Activated naive CD4-positive, alpha-beta T cell treated with anti-CD3 and anti-CD28 coated beads for 36 hours (primary cell): Measurements from ENCODE around the gene DUSP11. TPM values are rescaled to one million over a fixed set of nuclear protein-coding genes. Genes with fewer than 3 reads are reported as not detected.

Source experiments
- CTCF ChIA-PET: fragments of 350-600 bp; sonication (Branson Sonifier 250); formaldehyde crosslinking; loops from one replicate; lab custom pipeline; 2021; ENCODE audit warnings: antibody characterized with exemption; lab: Charles Lee
- DNase-seq: peaks from one replicate; pipeline ENCODE4 v3.0.0-alpha.2; 2020
- H3K27ac Mint-ChIP-seq: one replicate; pipeline ENCODE4 v1.8.0; 2021; ENCODE audit warnings: mild to moderate bottlenecking, mixed read lengths
- H3K27me3 Mint-ChIP-seq: one replicate; pipeline ENCODE4 v1.8.0; 2021; ENCODE audit warnings: low read depth, mixed read lengths
- H3K36me3 Mint-ChIP-seq: one replicate; pipeline ENCODE4 v1.8.0; 2021; ENCODE audit warnings: low read depth, mixed read lengths
- H3K4me1 Mint-ChIP-seq: one replicate; pipeline ENCODE4 v1.8.0; 2021; ENCODE audit warnings: low read depth, mixed read lengths
- H3K4me3 Mint-ChIP-seq: one replicate; pipeline ENCODE4 v1.8.0; 2021; ENCODE audit warnings: mild to moderate bottlenecking, moderate library complexity, mixed read lengths
- H3K9me3 Mint-ChIP-seq: one replicate; pipeline ENCODE4 v1.8.0; 2021; ENCODE audit warnings: mixed read lengths
- intact Hi-C: fragments of 100-400 bp; cut with micrococcal nuclease; formaldehyde crosslinking; loops from one replicate; pipeline ENCODE4 v1.15.1; 2023
- total RNA-seq, 2 experiments: library from RNA; stranded (reverse); gene quantifications; one replicate each; pipeline ENCODE4 v1.2.3, GENCODE V29; 2021

DUSP11 gene
- 10 to 100 TPM; 22.7 to 24.4 TPM for total RNA-seq

DNA sequence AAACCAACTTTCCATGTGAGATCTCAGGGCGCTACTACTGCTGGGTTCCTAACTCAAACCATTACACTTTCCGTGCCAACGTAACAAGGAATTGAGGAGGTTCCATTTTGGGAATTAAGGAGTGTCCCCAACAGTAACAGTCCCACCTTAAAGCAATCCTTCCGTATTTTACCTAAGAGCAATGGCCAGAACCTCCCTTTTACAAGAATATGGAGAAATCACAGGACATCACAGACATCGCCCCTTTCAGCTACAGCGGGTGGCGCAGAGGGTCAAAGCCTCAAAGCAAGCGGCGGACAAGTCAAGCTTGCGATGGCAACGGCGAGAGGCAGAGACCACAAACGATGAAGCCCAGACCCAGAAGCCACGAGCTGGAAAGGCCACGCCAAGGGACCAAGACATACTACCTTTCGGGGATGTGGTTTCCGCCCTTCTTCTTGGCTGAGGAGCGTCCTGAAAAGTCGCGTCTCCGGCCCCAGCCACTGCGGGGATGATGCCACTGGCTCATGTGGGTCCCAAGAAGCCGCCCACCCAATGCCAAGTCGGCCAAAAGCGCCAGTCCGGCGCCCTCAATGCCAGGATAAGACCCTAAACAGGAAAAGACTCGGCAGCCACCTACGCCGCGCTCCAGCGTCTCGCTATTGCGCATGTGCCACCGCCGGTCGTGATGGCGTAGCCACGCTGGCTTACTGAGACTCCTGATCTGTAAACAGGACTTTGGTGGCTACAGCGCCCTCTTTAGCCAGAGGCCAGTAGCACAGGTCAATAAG lies at the start of gene DUSP11:
Gene DUSP11 (minus strand): TSS at position 637 of the 770 bp plus-strand sequence. CDS start 129 bp downstream, at position 508.
- CTCF ChIA-PET = interaction anchor here (0.7 to 0.9 kb wide), 3 partner anchors 23 to 43 kb away, joined by 3 to 5 read pairs (median 3); no protein-coding TSS in a partner anchor
- peaks cover 24% of the 10 kb centered on the region for H3K4me1 Mint-ChIP-seq
- H3K36me3 Mint-ChIP-seq = peaks cover 14% of the 10 kb centered on the region
- peak within 1 kb of the TSS; percentile 96 for H3K27ac Mint-ChIP-seq
- peaks cover 2% of the 10 kb centered on the region for H3K27me3 Mint-ChIP-seq
- peak; percentile 99 for DNase-seq
- intact Hi-C loops = loop anchor here (1.0 to 10.0 kb wide), 5 partner anchors 42 to 395 kb away; partner anchors contain the start of genes ALMS1, STAMBP and TPRKB
- no peaks in the 10 kb centered on the region for H3K9me3 Mint-ChIP-seq
- peak within 1 kb of the TSS; percentile 99 for H3K4me3 Mint-ChIP-seq

DNA sequence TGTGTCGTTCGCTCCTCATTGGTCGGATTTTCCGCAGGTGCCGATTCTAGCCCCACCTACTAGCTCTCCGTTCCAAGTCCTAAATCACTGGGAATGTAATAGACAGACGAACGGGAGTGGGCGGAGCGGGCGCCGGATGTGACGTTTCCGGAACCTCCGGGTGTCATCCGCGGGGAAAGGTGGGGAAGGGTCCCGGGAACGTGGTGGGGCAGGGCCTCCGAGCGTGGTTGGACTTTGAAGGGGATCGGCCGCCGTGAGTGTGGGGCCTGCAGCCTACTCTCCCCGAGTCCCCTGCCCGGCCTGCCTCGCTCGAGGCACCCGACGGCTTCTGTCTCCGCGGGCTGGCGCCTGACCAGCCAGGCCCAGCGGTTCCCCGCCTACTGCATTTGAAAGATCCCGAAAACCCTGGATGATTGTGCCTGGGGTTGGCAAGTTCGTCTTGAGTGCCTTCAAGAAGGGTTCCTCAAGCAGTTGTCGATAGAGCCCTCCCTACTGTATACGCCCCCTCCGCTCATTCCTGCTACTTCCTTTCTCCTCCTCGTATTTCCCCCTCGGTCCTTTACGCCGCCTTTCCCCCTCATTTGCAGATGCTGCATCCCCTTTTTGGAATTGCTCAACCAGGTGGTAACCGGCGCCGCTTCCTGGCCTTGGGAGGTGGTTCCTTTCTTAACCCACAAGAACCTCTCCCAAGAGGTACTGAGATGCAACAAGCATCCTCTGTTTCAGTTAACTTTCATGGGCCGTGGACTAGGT lies 49.1 kb upstream of the DUSP11 start, which contains the start of gene STAMBP:
Gene STAMBP (plus strand): TSS at position 144 of the 753 bp plus-strand sequence. CDS start 1,896 bp downstream, outside the sequence.
- intact Hi-C loops = loop anchor here (1.0 to 10.0 kb wide), 8 partner anchors 49 to 706 kb away; partner anchors contain the start of genes DUSP11, MTHFD2, TPRKB and WBP1
- Mint-ChIP-seq H3K9me3 (no peaks in the 10 kb centered on the region), H3K27me3 (no peaks in the 10 kb centered on the region), H3K36me3 (peaks cover 17% of the 10 kb centered on the region), H3K4me3 (peak within 1 kb of the TSS; percentile 94), H3K27ac (peak within 1 kb of the TSS; percentile 94), H3K4me1 (peaks cover 43% of the 10 kb centered on the region)
- CTCF ChIA-PET = interaction anchor here (0.5 to 3.5 kb wide), 17 partner anchors 11 to 506 kb away, joined by 3 to 32 read pairs (median 5); partner anchors contain the start of genes BOLA3 and MOB1A
- DNase-seq = peak; percentile 96

DNA sequence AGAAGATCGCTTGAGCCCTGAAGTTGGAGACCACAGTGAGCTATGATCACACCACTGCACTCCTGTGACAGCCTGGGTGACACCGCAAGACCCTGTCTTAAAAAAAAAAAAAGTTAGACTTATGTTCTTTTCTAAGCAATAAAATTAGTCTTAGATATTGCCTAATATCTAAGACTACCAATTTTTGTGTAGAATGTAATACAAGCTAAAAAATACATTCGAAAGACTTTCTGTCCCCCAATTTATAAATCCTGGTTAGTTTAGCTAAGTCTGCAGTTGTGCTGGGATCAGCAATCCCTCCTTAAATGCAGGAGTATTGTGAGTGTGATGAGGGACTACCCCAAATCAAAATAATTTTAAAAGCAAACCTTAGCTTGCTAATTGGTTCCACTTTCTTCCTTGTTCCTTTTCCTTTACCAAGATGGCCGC lies 48.5 kb upstream of the DUSP11 start:
- peaks cover 14% of the 10 kb centered on the region for H3K36me3 Mint-ChIP-seq
- no peaks in the 10 kb centered on the region for H3K9me3 Mint-ChIP-seq
- H3K4me3 Mint-ChIP-seq = peak overlapping the region; percentile 94
- H3K27ac Mint-ChIP-seq = peak overlapping the region; percentile 94
- no peaks in the 10 kb centered on the region for H3K27me3 Mint-ChIP-seq
- peaks cover 44% of the 10 kb centered on the region for H3K4me1 Mint-ChIP-seq
- CTCF ChIA-PET = interaction anchor here (0.5 to 3.5 kb wide), 21 partner anchors 12 to 507 kb away, joined by 3 to 32 read pairs (median 4); partner anchors contain the start of genes BOLA3 and MOB1A
- no peak for DNase-seq
- intact Hi-C loops = loop anchor here (1.0 to 10.0 kb wide), 8 partner anchors 48 to 706 kb away; partner anchors contain the start of genes DUSP11, MTHFD2, TPRKB and WBP1

DNA sequence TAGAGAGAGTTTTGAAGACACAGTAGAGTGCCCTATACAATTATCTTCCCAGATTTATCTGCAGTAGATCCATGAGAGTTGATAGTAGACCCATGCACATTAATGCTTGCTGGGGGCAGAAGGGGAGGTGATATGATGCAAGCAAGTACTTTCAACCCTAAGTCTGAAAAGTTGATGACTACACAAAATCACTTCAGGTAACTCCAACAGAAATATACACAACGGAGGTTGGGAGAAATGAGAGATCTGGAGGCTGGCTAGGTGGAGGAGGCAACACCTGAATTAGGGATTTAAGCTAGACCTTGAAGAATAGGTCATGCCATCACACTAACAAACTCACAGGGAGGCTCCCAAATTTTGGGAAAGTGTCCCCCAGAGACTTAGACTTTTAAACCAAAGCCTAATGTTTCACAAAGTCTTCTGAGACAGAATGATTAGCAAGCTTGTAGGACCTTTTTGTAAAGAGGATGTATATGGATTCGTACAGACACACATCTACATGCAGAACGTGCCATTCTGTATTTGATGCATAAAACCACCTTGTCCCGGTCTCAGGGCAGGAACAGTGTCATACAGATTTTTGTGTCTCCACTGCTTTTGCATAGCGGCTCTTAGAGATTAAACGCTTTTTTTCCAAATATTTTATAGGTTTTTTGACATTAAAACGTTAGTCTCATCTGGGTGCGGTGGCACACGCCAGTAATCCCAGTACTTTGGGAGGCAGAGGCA lies 47.9 kb upstream of the DUSP11 start:
- DNase-seq = no peak
- Mint-ChIP-seq H3K4me3 (peak overlapping the region; percentile 94), H3K27me3 (no peaks in the 10 kb centered on the region), H3K27ac (peak overlapping the region; percentile 94), H3K9me3 (no peaks in the 10 kb centered on the region), H3K4me1 (peaks cover 49% of the 10 kb centered on the region), H3K36me3 (peaks cover 13% of the 10 kb centered on the region)
- intact Hi-C loops = loop anchor here (1.0 to 10.0 kb wide), 9 partner anchors 48 to 707 kb away; partner anchors contain the start of genes DUSP11, MTHFD2, TPRKB and WBP1
- CTCF ChIA-PET = interaction anchor here (0.5 to 3.5 kb wide), 39 partner anchors 12 to 507 kb away, joined by 3 to 32 read pairs (median 4); partner anchors contain the start of genes BOLA3 and MOB1A

DNA sequence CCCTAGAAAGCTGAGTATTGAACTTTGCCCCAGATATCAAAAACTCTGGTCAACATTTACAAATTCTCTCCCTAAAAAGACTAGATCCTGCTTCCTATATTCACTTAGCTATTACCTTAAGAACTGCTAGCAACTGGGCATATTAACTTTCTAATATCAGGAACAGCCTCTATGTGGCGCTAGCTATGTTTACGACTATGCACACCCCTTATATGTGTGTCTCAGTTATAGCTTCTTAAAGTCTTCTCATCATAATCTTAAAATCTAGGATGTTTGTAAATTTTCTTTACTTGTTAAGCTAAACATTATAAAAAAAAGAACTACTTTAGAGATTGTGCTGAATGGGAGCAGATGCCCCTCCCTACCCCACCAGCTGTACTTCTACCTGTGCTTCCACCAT lies 47.1 kb upstream of the DUSP11 start:
- no peaks in the 10 kb centered on the region for H3K27me3 Mint-ChIP-seq
- peaks cover 49% of the 10 kb centered on the region for H3K4me1 Mint-ChIP-seq
- no peak overlapping the region for H3K4me3 Mint-ChIP-seq
- peak overlapping the region; percentile 60 for H3K27ac Mint-ChIP-seq
- intact Hi-C loops = loop anchor here (1.0 to 10.0 kb wide), 4 partner anchors 160 to 708 kb away; no protein-coding TSS in a partner anchor
- peaks cover 6% of the 10 kb centered on the region for H3K36me3 Mint-ChIP-seq
- CTCF ChIA-PET = interaction anchor here (0.6 to 3.5 kb wide), 31 partner anchors 13 to 508 kb away, joined by 3 to 32 read pairs (median 4); partner anchors contain the start of genes BOLA3 and MOB1A
- no peak for DNase-seq
- H3K9me3 Mint-ChIP-seq = no peaks in the 10 kb centered on the region

DNA sequence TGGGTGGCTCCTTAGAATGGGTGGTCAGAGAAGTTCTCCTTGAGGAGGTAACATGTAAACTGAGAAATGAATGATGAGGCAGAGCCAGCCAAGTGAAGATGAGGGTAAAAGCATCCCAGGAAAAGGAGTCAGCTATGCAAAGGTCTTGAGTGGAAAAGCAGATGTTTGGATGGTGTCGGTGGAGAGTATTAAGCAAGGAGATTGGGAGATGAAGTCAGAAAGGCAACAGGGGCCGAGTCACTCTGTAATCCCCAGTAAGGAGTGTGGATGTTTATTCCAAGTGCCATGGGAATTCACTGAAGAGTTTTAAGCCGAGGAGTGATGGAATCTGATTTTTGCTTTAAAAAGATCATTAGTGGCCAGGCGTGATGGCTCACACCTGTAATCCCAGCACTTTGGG lies 45.5 kb upstream of the DUSP11 start:
- CTCF ChIA-PET = interaction anchor here (0.7 to 5.3 kb wide), 10 partner anchors 13 to 510 kb away, joined by 3 to 66 read pairs (median 4); partner anchors contain the start of gene BOLA3
- no peak overlapping the region for H3K4me3 Mint-ChIP-seq

DNA sequence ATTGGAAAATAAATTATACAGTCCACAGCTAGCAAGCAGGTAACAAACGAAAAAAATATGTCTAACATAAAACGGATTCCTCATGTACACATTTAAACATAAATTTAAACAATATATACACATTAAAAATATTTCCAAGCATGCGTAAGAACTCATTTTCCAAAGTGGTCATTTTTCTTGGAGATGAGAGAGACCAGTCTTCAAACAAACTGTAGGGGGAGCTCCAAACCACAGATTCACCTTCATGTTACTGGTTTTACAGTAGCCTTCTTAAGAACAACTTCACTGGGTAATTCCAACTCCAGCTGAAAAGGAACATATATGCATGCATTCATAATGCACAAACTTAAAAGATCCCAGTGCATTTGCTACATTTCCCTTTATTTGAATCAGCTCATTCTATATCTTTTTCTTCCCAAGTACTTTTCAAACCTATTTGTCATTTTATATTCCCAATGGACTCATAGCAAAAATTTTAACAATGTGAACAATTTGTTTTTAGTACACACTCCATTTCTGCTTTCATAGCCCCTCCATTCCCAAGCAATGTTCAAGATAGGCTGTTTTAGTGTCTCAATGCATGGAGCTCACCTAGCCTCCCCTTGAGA lies 44.1 kb upstream of the DUSP11 start:
- H3K4me1 Mint-ChIP-seq = peaks cover 40% of the 10 kb centered on the region
- peak; percentile 51 for DNase-seq
- H3K36me3 Mint-ChIP-seq = peaks cover 2% of the 10 kb centered on the region
- H3K4me3 Mint-ChIP-seq = no peak overlapping the region
- CTCF ChIA-PET = interaction anchor here (0.6 to 5.3 kb wide), 43 partner anchors 9 to 515 kb away, joined by 3 to 66 read pairs (median 3); partner anchors contain the start of genes BOLA3 and MOB1A
- no peak overlapping the region for H3K27ac Mint-ChIP-seq
- H3K9me3 Mint-ChIP-seq = no peaks in the 10 kb centered on the region
- H3K27me3 Mint-ChIP-seq = no peaks in the 10 kb centered on the region
- intact Hi-C loops = loop anchor here (1.0 to 10.0 kb wide), 7 partner anchors 84 to 711 kb away; partner anchors contain the start of gene BOLA3

More for the DNA sequence above, 45.5 kb upstream of the DUSP11 start:
- H3K9me3 Mint-ChIP-seq = no peaks in the 10 kb centered on the region
- H3K27ac Mint-ChIP-seq = no peak overlapping the region
- intact Hi-C loops = loop anchor here (10.0 kb wide), 3 partner anchors 279 to 709 kb away; no protein-coding TSS in a partner anchor
- no peaks in the 10 kb centered on the region for H3K27me3 Mint-ChIP-seq
- peaks cover 2% of the 10 kb centered on the region for H3K36me3 Mint-ChIP-seq
- DNase-seq = no peak
- H3K4me1 Mint-ChIP-seq = peaks cover 50% of the 10 kb centered on the region

DNA sequence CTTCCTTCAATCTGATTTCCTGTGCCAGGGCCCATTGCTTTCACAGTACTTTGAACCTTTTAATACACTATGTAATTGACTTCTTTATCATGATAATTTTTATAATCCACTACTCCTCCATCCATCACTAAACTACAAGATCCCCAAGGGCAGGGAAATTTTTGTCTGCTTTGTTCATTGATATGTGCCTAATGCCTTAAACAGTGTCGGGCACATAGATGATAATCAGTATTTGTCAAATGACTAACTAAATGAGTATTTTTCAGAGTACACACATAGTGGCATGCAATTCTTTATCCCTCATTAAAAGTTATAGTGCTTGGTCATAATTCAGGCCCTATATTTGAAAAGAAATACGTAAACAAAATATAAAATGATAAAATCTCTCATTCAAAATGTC lies 43.5 kb upstream of the DUSP11 start:
- no peaks in the 10 kb centered on the region for H3K36me3 Mint-ChIP-seq
- H3K27me3 Mint-ChIP-seq = no peaks in the 10 kb centered on the region
- no peaks in the 10 kb centered on the region for H3K9me3 Mint-ChIP-seq
- peaks cover 37% of the 10 kb centered on the region for H3K4me1 Mint-ChIP-seq
- H3K27ac Mint-ChIP-seq = no peak overlapping the region
- intact Hi-C loops = loop anchor here (10.0 kb wide), 3 partner anchors 281 to 711 kb away; no protein-coding TSS in a partner anchor
- no peak overlapping the region for H3K4me3 Mint-ChIP-seq
- CTCF ChIA-PET = interaction anchor here (0.7 to 5.3 kb wide), 30 partner anchors 8 to 512 kb away, joined by 3 to 66 read pairs (median 4); partner anchors contain the start of genes BOLA3 and MOB1A
- no peak for DNase-seq

DNA sequence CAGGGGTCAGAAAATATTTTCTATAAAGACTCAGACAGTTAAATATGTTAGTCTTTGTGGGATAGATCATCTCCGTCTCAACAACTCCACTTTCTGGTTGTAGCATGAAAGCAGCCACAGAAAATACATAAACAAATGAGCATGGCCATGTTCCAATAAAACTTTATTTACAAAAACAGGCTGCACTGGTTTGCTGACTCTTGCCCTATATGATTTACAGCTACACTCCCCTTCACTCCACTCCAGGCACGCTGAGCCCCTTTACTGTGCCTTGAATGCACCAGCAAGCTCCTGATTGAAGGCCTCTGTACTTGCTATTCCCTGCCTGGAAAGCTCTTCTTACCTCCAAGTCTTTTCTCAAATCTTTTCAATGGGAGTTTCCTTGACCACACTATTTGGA lies 43.1 kb upstream of the DUSP11 start:
- DNase-seq = no peak

DNA sequence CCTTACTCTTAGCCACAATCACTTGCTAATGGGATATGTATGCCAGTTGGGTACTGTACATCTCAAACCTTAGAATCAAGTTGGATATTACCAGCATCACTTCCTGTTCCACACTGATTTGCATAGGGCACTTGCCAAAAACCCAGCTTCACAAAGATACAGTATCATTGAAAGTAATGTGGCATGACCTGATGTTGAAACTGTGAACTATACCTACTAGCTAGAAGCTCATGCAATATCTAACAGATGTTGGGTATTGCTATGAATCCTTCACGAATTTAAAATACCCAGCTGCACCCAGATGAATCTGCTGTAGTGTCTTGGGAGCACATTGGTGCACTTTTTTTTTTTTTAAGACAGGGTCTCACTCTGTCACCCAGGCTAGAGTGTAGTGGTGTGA lies 42.4 kb upstream of the DUSP11 start:
- no peak overlapping the region for H3K4me3 Mint-ChIP-seq
- no peaks in the 10 kb centered on the region for H3K36me3 Mint-ChIP-seq
- no peaks in the 10 kb centered on the region for H3K9me3 Mint-ChIP-seq
- peaks cover 33% of the 10 kb centered on the region for H3K4me1 Mint-ChIP-seq
- peak; percentile 62 for DNase-seq
- peak overlapping the region; percentile 79 for H3K27ac Mint-ChIP-seq
- CTCF ChIA-PET = interaction anchor here (0.6 to 5.3 kb wide), 10 partner anchors 18 to 513 kb away, joined by 3 to 66 read pairs (median 6); partner anchors contain the start of genes BOLA3 and DUSP11
- H3K27me3 Mint-ChIP-seq = no peaks in the 10 kb centered on the region
- intact Hi-C loops = loop anchor here (1.0 to 10.0 kb wide), 4 partner anchors 9 to 713 kb away; no protein-coding TSS in a partner anchor

More for the DNA sequence above, 43.1 kb upstream of the DUSP11 start:
- Mint-ChIP-seq H3K9me3 (no peaks in the 10 kb centered on the region), H3K27ac (peak overlapping the region; percentile 74), H3K36me3 (no peaks in the 10 kb centered on the region), H3K27me3 (no peaks in the 10 kb centered on the region), H3K4me3 (no peak overlapping the region), H3K4me1 (peaks cover 37% of the 10 kb centered on the region)
- CTCF ChIA-PET = interaction anchor here (0.6 to 5.3 kb wide), 11 partner anchors 17 to 512 kb away, joined by 3 to 66 read pairs (median 5); partner anchors contain the start of genes BOLA3 and DUSP11
- intact Hi-C loops = loop anchor here (1.0 to 10.0 kb wide), 4 partner anchors 8 to 712 kb away; no protein-coding TSS in a partner anchor
